GM13977 (cell line): ENCODE results near the gene IQCF6.
"Not testable (repeated sequence)": the region's sequence is repeated elsewhere in the genome, so short reads cannot be mapped to it uniquely, and the experiment has no call there.

Source experiments
- DNase-seq: peaks from one replicate; pipeline ENCODE4 v3.0.0; 2012; ENCODE audit warnings: low spot score
- CTCF ChIP-seq: IDR thresholded peaks from 2 replicates; pipeline ENCODE4 v1.5.1; 2012; ENCODE audit warnings: mild to moderate bottlenecking, control low read depth; ENCODE audit not compliant: insufficient read depth; ENCODE audit errors: extremely low read depth, missing control alignments
- in situ Hi-C: fragments of 300-500 bp; cut with MboI; formaldehyde crosslinking; loops from one replicate; pipeline ENCODE4 v1.12.0; 2022; ENCODE audit warnings: low sequenced_read_pairs, low pct_unique_long_range_greater_than_20kb, mixed read lengths, inconsistent platforms; ENCODE audit not compliant: unreplicated experiment

IQCF6 gene

GRCh38 chr3:51786267-51786666, 7.2 kb upstream of the IQCF6 start:
- TF ChIP-seq CTCF: no peak
- in situ Hi-C loops: no loop called here
- DNase-seq: no peak

- in situ Hi-C loops: no loop called here
- TF ChIP-seq CTCF: no peak
Measured at GRCh38 chr3:51778554-51778953, 483 bp downstream of the IQCF6 start.

GRCh38 chr3:51777985-51778384, 1.1 kb downstream of the IQCF6 start:
- in situ Hi-C loops: no loop called here
- TF ChIP-seq CTCF: no peak
- no peak for DNase-seq

More at GRCh38 chr3:51778554-51778953, 483 bp downstream of the IQCF6 start:
- no peak for DNase-seq

- TF ChIP-seq CTCF: no peak
- DNase-seq: no peak
- in situ Hi-C loops: no loop called here
Measured at GRCh38 chr3:51773529-51774056, 5.4 kb downstream of the IQCF6 start.

GRCh38 chr3:51759203-51759602, 19.8 kb downstream of the IQCF6 start:
- no peak for DNase-seq
- in situ Hi-C loops: no loop called here
- TF ChIP-seq CTCF: no peak

GRCh38 chr3:51753763-51754750, 25.0 kb downstream of the IQCF6 start:
- DNase-seq: not testable (repeated sequence)

GRCh38 chr3:51751287-51751686, 27.8 kb downstream of the IQCF6 start:
- TF ChIP-seq CTCF: no peak
- no peak for DNase-seq
- in situ Hi-C loops: no loop called here

More at GRCh38 chr3:51753763-51754750, 25.0 kb downstream of the IQCF6 start:
- in situ Hi-C loops: not testable (repeated sequence)
